GM11168 (cell line): ENCODE data around the gene PRKN.

Experiments
- in situ Hi-C: fragments of 300-500 bp; cut with MboI; formaldehyde crosslinking; loops from one replicate; pipeline ENCODE4 v1.12.0; 2022; ENCODE audit warnings: low sequenced_read_pairs; ENCODE audit not compliant: unreplicated experiment

PRKN gene

GRCh38 chr6:161437851-161438250 lies 1289.7 kb downstream of the PRKN start:
- in situ Hi-C loops = no loop called here

GRCh38 chr6:161436106-161436876 lies 1291.3 kb downstream of the PRKN start:
- in situ Hi-C loops = no loop called here

GRCh38 chr6:161435748-161436070 lies 1291.9 kb downstream of the PRKN start:
- in situ Hi-C loops = no loop called here

- in situ Hi-C loops = no loop called here
Observed at GRCh38 chr6:161434921-161435747, 1292.4 kb downstream of the PRKN start.

GRCh38 chr6:161434350-161434749 lies 1293.2 kb downstream of the PRKN start:
- in situ Hi-C loops = no loop called here

- in situ Hi-C loops = no loop called here
Observed at GRCh38 chr6:161432546-161432945, 1295.0 kb downstream of the PRKN start.

- in situ Hi-C loops = no loop called here
Observed at GRCh38 chr6:161429921-161430490, 1297.6 kb downstream of the PRKN start.

GRCh38 chr6:161424421-161424820 lies 1303.1 kb downstream of the PRKN start:
- in situ Hi-C loops = loop anchor here (25.0 kb wide), 1 partner anchor 263 kb away; no protein-coding TSS in a partner anchor

- in situ Hi-C loops = loop anchor here (25.0 kb wide), 1 partner anchor 264 kb away; no protein-coding TSS in a partner anchor
Observed at GRCh38 chr6:161422710-161423680, 1304.6 kb downstream of the PRKN start.

GRCh38 chr6:161418463-161418945 lies 1309.1 kb downstream of the PRKN start:
- in situ Hi-C loops = loop anchor here (25.0 kb wide), 1 partner anchor 269 kb away; no protein-coding TSS in a partner anchor

- in situ Hi-C loops = loop anchor here (25.0 kb wide), 1 partner anchor 269 kb away; no protein-coding TSS in a partner anchor
Observed at GRCh38 chr6:161417717-161418462, 1309.7 kb downstream of the PRKN start.

GRCh38 chr6:161415302-161415855 lies 1312.2 kb downstream of the PRKN start:
- in situ Hi-C loops = loop anchor here (25.0 kb wide), 1 partner anchor 272 kb away; no protein-coding TSS in a partner anchor

- in situ Hi-C loops = loop anchor here (25.0 kb wide), 1 partner anchor 273 kb away; no protein-coding TSS in a partner anchor
Observed at GRCh38 chr6:161414707-161415106, 1312.9 kb downstream of the PRKN start.

GRCh38 chr6:161414180-161414579 lies 1313.4 kb downstream of the PRKN start:
- in situ Hi-C loops = loop anchor here (25.0 kb wide), 1 partner anchor 273 kb away; no protein-coding TSS in a partner anchor

GRCh38 chr6:161413355-161413771 lies 1314.2 kb downstream of the PRKN start:
- in situ Hi-C loops = loop anchor here (25.0 kb wide), 1 partner anchor 274 kb away; no protein-coding TSS in a partner anchor

- in situ Hi-C loops = loop anchor here (25.0 kb wide), 1 partner anchor 275 kb away; no protein-coding TSS in a partner anchor
Observed at GRCh38 chr6:161412795-161413194, 1314.8 kb downstream of the PRKN start.

GRCh38 chr6:161411265-161411944 lies 1316.2 kb downstream of the PRKN start:
- in situ Hi-C loops = loop anchor here (25.0 kb wide), 1 partner anchor 276 kb away; no protein-coding TSS in a partner anchor
